ENCODE results near the gene RABIF. TPM values are rescaled to one million over a fixed set of nuclear protein-coding genes. Genes with fewer than 3 reads are reported as not detected.

Gene RABIF
- total and polyA plus RNA-seq, 10 of the 15 experiments (the other 5 are each of a cell fraction or from before 2014, with no cell fraction given), result 4.7 to 18.2 (median 8.8) TPM

DNA sequence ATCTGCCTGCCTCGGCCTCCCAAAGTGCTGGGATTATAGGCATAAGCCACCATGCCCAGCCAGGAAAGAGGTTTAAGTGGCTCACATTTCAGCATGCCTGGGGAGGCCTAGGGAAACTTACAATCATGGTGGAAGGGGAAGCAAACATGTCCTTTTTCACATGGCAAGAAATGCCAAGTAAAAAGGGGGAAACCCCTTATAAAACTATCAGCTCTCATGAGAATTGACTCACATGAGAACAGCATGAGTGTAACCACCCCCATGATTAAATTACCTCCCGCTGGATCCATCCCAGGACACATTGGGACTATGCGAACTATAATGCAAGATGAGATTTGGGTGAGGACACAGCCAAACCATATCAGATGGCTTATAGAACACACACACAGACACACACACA is 46.9 kb upstream of the RABIF start:
- Histone ChIP-seq H3K4me1 (ENCODE audit: control insufficient read depth, insufficient read depth, low read length) (no peaks in the 10 kb centered on the region), H3K27ac (ENCODE audit: control insufficient read depth, insufficient read depth) (no peak overlapping the region), H3K9ac (ENCODE audit: control insufficient read depth, insufficient read depth, low read length) (no peak overlapping the region), H3K79me2 (ENCODE audit: control insufficient read depth, insufficient read depth, low read length) (no peaks in the 10 kb centered on the region), H3K4me2 (ENCODE audit: control insufficient read depth, insufficient read depth) (no peak overlapping the region), H2AFZ (ENCODE audit: control insufficient read depth, low read depth, low read length) (no peak overlapping the region), H3K4me3 (no peak overlapping the region), H3K27me3 (replicated peaks in 1 of 2; ENCODE audit: control insufficient read depth in 2 of 2, insufficient read depth in 2 of 2, low read length in 1 of 2) (no peaks in the 10 kb centered on the region), H3K9me3 (replicated peaks; ENCODE audit: control insufficient read depth, insufficient read depth, low read length) (no peaks in the 10 kb centered on the region), H4K20me1 (ENCODE audit: control insufficient read depth, insufficient read depth) (no peaks in the 10 kb centered on the region), H3K36me3 (ENCODE audit: control insufficient read depth in 2 of 2, insufficient read depth in 2 of 2, low read length in 1 of 2) (peaks cover 0 to 3% of the 10 kb centered on the region in 2 experiments; a peak in 2 of 4 replicates)
- in situ Hi-C loops (cut with MboI), result no loop called here
- ATAC-seq (no peak), FAIRE-seq (no peak), DNase-seq (ENCODE audit: low read depth, low spot score) (no peak)
- WGBS (ENCODE audit: insufficient coverage, insufficient replicate concordance, low lambda C conversion rate, missing lambda C conversion rate), result 27% methylated on average over 3 of the region's 3 CpGs
- SMC1A ChIA-PET (ENCODE audit: uncharacterized antibody, unreplicated experiment), result no interaction called here
- RAD21 ChIA-PET (ENCODE audit: unreplicated experiment), result no interaction called here
- CTCF ChIA-PET, result no interaction called here
- TF ChIP-seq, protein P1, sequence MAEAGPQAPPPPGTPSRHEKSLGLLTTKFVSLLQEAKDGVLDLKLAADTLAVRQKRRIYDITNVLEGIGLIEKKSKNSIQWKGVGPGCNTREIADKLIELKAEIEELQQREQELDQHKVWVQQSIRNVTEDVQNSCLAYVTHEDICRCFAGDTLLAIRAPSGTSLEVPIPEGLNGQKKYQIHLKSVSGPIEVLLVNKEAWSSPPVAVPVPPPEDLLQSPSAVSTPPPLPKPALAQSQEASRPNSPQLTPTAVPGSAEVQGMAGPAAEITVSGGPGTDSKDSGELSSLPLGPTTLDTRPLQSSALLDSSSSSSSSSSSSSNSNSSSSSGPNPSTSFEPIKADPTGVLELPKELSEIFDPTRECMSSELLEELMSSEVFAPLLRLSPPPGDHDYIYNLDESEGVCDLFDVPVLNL (IDR thresholded peaks at IDR 0.05; ENCODE audit: low read depth, low read length), result no peak
- TF ChIP-seq ZSCAN29 (IDR thresholded peaks at IDR 0.05), result no peak
- TF ChIP-seq MTA2 (IDR thresholded peaks at IDR 0.05; ENCODE audit: low read depth), result no peak
- TF ChIP-seq, protein P2, sequence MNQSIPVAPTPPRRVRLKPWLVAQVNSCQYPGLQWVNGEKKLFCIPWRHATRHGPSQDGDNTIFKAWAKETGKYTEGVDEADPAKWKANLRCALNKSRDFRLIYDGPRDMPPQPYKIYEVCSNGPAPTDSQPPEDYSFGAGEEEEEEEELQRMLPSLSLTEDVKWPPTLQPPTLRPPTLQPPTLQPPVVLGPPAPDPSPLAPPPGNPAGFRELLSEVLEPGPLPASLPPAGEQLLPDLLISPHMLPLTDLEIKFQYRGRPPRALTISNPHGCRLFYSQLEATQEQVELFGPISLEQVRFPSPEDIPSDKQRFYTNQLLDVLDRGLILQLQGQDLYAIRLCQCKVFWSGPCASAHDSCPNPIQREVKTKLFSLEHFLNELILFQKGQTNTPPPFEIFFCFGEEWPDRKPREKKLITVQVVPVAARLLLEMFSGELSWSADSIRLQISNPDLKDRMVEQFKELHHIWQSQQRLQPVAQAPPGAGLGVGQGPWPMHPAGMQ (IDR thresholded peaks at IDR 0.05; ENCODE audit: borderline replicate concordance), result no peak
- no peak for TF ChIP-seq STAT1 (conservative IDR thresholded peaks at IDR 0.05)
- no peak for TF ChIP-seq BMI1 (IDR thresholded peaks at IDR 0.05; ENCODE audit: borderline replicate concordance)
- TF ChIP-seq IKZF1 (conservative IDR thresholded peaks at IDR 0.05), result no peak
- TF ChIP-seq, protein P3, sequence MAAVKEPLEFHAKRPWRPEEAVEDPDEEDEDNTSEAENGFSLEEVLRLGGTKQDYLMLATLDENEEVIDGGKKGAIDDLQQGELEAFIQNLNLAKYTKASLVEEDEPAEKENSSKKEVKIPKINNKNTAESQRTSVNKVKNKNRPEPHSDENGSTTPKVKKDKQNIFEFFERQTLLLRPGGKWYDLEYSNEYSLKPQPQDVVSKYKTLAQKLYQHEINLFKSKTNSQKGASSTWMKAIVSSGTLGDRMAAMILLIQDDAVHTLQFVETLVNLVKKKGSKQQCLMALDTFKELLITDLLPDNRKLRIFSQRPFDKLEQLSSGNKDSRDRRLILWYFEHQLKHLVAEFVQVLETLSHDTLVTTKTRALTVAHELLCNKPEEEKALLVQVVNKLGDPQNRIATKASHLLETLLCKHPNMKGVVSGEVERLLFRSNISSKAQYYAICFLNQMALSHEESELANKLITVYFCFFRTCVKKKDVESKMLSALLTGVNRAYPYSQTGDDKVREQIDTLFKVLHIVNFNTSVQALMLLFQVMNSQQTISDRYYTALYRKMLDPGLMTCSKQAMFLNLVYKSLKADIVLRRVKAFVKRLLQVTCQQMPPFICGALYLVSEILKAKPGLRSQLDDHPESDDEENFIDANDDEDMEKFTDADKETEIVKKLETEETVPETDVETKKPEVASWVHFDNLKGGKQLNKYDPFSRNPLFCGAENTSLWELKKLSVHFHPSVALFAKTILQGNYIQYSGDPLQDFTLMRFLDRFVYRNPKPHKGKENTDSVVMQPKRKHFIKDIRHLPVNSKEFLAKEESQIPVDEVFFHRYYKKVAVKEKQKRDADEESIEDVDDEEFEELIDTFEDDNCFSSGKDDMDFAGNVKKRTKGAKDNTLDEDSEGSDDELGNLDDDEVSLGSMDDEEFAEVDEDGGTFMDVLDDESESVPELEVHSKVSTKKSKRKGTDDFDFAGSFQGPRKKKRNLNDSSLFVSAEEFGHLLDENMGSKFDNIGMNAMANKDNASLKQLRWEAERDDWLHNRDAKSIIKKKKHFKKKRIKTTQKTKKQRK (IDR thresholded peaks at IDR 0.05; ENCODE audit: low read depth, low read length), result no peak
- TF ChIP-seq CBX5 (IDR thresholded peaks at IDR 0.05; ENCODE audit: low read depth), result no peak
- TF ChIP-seq SMARCA5 (IDR thresholded peaks at IDR 0.05), result no peak
- no peak for TF ChIP-seq NFIC (IDR thresholded peaks at IDR 0.05; ENCODE audit: low read depth, low read length)
- TF ChIP-seq KDM1A (IDR thresholded peaks at IDR 0.05; ENCODE audit: borderline replicate concordance), result no peak
- TF ChIP-seq MEF2A (IDR thresholded peaks at IDR 0.05; ENCODE audit: insufficient read depth, low read depth, low read length), result no peak
- TF ChIP-seq SUZ12 (IDR thresholded peaks at IDR 0.05; ENCODE audit: unreplicated experiment), result no peak
- TF ChIP-seq SP1 (IDR thresholded peaks at IDR 0.05; ENCODE audit: low read depth, low read length), result no peak
- no TSS peak for BruUV-seq (replicated peaks)
- POLR2A ChIA-PET, result no interaction called here
- intact Hi-C loops (cut with micrococcal nuclease; ENCODE audit: unreplicated experiment), result no loop called here

Data from GM12878 (cell line).